ENCODE results near the gene NFYA. TPM values are rescaled to one million over a fixed set of nuclear protein-coding genes. Genes with fewer than 3 reads are reported as not detected.

The NFYA gene
- polyA plus RNA-seq, 1 donor from 2014 or later, result 22.1 TPM

DNA sequence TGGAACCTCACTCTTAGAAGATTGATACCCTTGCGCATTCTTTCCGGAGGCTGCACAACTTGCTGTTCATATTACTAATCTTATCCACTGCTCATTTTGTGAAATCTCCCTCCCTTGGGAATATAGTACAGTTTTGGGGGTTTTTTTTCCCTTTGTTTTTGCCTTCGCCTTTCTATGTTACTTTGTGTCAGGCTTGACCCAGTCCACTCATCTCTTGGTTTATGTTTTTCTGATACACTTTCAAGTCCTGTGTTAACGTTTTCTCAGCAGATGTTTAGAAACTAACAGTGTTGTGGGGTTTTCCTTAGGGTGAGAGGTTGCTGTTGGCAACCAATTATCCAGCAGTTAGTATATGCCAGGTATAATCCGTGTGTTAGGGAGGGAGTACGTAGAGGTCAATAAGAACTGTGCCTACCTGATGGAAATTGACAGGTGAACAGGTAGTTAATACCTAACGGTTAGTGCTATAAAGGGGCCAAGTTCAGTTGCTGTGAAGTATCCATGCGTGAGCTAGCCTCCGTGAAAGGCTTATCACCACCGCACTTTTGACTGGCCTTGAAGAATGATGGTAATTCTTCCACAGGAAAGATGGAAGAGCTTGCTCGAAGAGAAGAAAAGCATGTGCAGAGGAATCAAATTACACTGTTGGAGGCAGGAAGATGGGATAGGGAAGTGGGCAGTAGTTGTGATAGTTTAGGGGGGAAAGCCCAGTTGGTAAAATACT lies 1.4 kb downstream of the NFYA start:
- Histone ChIP-seq H3F3A (ENCODE audit: insufficient read depth, low read length, poor library complexity, severe bottlenecking) (peaks cover 4% of the 10 kb centered on the region), H3K36me3 (ENCODE audit: insufficient read depth, low read length) (peaks cover 4% of the 10 kb centered on the region), H3K27me3 (ENCODE audit: insufficient read depth, low read depth, low read length) (no peaks in the 10 kb centered on the region), H3K9me2 (ENCODE audit: insufficient read depth, low read length) (no peaks in the 10 kb centered on the region), H2AFZ (ENCODE audit: low read depth, low read length) (peak overlapping the region; percentile 62), H3K4me3 (ENCODE audit: low read length) (peak overlapping the region; percentile 89), H3K4me2 (ENCODE audit: low read length) (peak overlapping the region; percentile 92), H3K9ac (ENCODE audit: low read length) (peak overlapping the region; percentile 98), H4K20me1 (ENCODE audit: insufficient read depth) (no peaks in the 10 kb centered on the region), H3K27ac (ENCODE audit: low read length) (peak overlapping the region; percentile 95), H3K9me3 (ENCODE audit: low read length) (no peaks in the 10 kb centered on the region), H3K79me2 (replicated peaks; ENCODE audit: insufficient read depth, low read length) (peaks cover 49% of the 10 kb centered on the region)
- TF ChIP-seq MXI1 (conservative IDR thresholded peaks at IDR 0.05; ENCODE audit: poor library complexity, severe bottlenecking) (no peak), TAF1 (IDR thresholded peaks at IDR 0.05; ENCODE audit: low read depth) (no peak), POLR2AphosphoS5 (IDR thresholded peaks at IDR 0.05) (no peak), SMC3 (conservative IDR thresholded peaks at IDR 0.05; ENCODE audit: poor library complexity) (no peak), EP300 (conservative IDR thresholded peaks at IDR 0.05; ENCODE audit: poor library complexity, severe bottlenecking) (no peak)

- peaks cover 4% of the 10 kb centered on the region for H3F3A ChIP-seq (ENCODE audit: insufficient read depth, low read length, poor library complexity, severe bottlenecking)
- no peaks in the 10 kb centered on the region for H3K9me3 ChIP-seq (ENCODE audit: low read length)
- H3K27me3 ChIP-seq (ENCODE audit: insufficient read depth, low read depth, low read length), result no peaks in the 10 kb centered on the region
- H3K9me2 ChIP-seq (ENCODE audit: insufficient read depth, low read length), result no peaks in the 10 kb centered on the region
- H2AFZ ChIP-seq (ENCODE audit: low read depth, low read length), result no peak overlapping the region
- no peak for TF ChIP-seq EZH2 (IDR thresholded peaks at IDR 0.05; ENCODE audit: borderline replicate concordance, insufficient read depth, low read length, poor library complexity, severe bottlenecking)
- TF ChIP-seq RAD21 (conservative IDR thresholded peaks at IDR 0.05), result no peak
- TF ChIP-seq TAF1 (IDR thresholded peaks at IDR 0.05; ENCODE audit: low read depth), result no peak
- no peak for TF ChIP-seq REST (IDR thresholded peaks at IDR 0.05; ENCODE audit: borderline replicate concordance)
- TF ChIP-seq SMC3 (conservative IDR thresholded peaks at IDR 0.05; ENCODE audit: poor library complexity), result no peak
- TF ChIP-seq EP300 (conservative IDR thresholded peaks at IDR 0.05; ENCODE audit: poor library complexity, severe bottlenecking), result no peak
- TF ChIP-seq POLR2AphosphoS5 (IDR thresholded peaks at IDR 0.05), result no peak
- TF ChIP-seq MXI1 (conservative IDR thresholded peaks at IDR 0.05; ENCODE audit: poor library complexity, severe bottlenecking), result no peak
- TF ChIP-seq, protein P1, sequence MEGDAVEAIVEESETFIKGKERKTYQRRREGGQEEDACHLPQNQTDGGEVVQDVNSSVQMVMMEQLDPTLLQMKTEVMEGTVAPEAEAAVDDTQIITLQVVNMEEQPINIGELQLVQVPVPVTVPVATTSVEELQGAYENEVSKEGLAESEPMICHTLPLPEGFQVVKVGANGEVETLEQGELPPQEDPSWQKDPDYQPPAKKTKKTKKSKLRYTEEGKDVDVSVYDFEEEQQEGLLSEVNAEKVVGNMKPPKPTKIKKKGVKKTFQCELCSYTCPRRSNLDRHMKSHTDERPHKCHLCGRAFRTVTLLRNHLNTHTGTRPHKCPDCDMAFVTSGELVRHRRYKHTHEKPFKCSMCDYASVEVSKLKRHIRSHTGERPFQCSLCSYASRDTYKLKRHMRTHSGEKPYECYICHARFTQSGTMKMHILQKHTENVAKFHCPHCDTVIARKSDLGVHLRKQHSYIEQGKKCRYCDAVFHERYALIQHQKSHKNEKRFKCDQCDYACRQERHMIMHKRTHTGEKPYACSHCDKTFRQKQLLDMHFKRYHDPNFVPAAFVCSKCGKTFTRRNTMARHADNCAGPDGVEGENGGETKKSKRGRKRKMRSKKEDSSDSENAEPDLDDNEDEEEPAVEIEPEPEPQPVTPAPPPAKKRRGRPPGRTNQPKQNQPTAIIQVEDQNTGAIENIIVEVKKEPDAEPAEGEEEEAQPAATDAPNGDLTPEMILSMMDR (IDR thresholded peaks at IDR 0.05; ENCODE audit: poor library complexity, severe bottlenecking), result no peak
- peaks cover 49% of the 10 kb centered on the region for H3K79me2 ChIP-seq (replicated peaks; ENCODE audit: insufficient read depth, low read length)
- H3K36me3 ChIP-seq (ENCODE audit: insufficient read depth, low read length), result peaks cover 10% of the 10 kb centered on the region
- H3K4me3 ChIP-seq (ENCODE audit: low read length), result peak overlapping the region; percentile 89
- H3K27ac ChIP-seq (ENCODE audit: low read length), result peak overlapping the region; percentile 95
- H3K4me2 ChIP-seq (ENCODE audit: low read length), result peak overlapping the region; percentile 92
- no peaks in the 10 kb centered on the region for H4K20me1 ChIP-seq (ENCODE audit: insufficient read depth)
- peak overlapping the region; percentile 98 for H3K9ac ChIP-seq (ENCODE audit: low read length)
These were observed 2.1 kb downstream of the NFYA start for GRCh38 chr6:41074692-41075436.

Data from neural cell (in vitro differentiated cells).